Esophagus squamous epithelium (tissue), 4 donors: Measurements from ENCODE around the gene TAL1.

Source experiments
- POLR2A ChIP-seq, 4 donors: fragments of 450-650 bp; IDR thresholded peaks; one replicate each; pipeline ENCODE4 v1.6.1; 2017; ENCODE audit warnings: antibody characterized with exemption in 4 of 4, mild to moderate bottlenecking in 4 of 4, moderate library complexity in 3 of 4
- TF ChIP-seq, protein P1 (sequence below), 6 experiments: fragments of 450-650 bp in 4 of 6; fragments of 200-600 bp in 2 of 6; sonication (generic) in 2 of 6; IDR thresholded peaks; one replicate each; pipeline ENCODE4 v1.5.1; 2016 to 2019; ENCODE audit warnings: antibody characterized with exemption in 6 of 6, mild to moderate bottlenecking in 4 of 6, moderate library complexity in 4 of 6

DNA sequence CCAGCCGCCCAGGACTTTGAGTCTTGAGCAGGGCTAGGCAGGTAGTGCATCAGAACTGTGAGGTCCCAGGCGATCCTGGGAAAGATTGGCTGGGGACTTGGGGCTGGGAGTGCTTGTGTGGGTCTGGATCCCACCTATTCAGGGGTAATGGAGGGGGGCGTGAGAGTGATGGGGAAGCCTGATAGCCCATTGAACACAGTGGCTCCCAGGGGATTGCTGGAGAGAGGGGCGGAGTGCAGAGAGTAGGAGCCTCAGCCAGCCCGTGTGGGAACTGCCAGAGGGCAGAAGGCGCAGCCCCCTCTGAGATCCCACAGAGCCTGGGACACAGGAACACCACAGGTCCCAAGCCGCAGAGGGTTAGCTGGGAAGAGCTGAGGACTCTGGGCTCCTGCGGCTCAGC, 22.9 kb downstream of the TAL1 start:
- TF ChIP-seq, protein P1, sequence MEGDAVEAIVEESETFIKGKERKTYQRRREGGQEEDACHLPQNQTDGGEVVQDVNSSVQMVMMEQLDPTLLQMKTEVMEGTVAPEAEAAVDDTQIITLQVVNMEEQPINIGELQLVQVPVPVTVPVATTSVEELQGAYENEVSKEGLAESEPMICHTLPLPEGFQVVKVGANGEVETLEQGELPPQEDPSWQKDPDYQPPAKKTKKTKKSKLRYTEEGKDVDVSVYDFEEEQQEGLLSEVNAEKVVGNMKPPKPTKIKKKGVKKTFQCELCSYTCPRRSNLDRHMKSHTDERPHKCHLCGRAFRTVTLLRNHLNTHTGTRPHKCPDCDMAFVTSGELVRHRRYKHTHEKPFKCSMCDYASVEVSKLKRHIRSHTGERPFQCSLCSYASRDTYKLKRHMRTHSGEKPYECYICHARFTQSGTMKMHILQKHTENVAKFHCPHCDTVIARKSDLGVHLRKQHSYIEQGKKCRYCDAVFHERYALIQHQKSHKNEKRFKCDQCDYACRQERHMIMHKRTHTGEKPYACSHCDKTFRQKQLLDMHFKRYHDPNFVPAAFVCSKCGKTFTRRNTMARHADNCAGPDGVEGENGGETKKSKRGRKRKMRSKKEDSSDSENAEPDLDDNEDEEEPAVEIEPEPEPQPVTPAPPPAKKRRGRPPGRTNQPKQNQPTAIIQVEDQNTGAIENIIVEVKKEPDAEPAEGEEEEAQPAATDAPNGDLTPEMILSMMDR (IDR thresholded peaks at IDR 0.05): no peak
- TF ChIP-seq POLR2A (IDR thresholded peaks at IDR 0.05): no peak
